Activated T-helper 17 cell treated with anti-CD3 and anti-CD28 coated beads, Interleukin-2, amount 50 U/mL, for 72 hours (primary cell): ENCODE data around the gene EEF1AKMT3. TPM values are rescaled to one million over a fixed set of nuclear protein-coding genes. Genes with fewer than 3 reads are reported as not detected.
A peak's percentile ranks its signal among the peaks of the same experiment; 100 is the strongest.
"Not testable (repeated sequence)": the region's sequence is repeated elsewhere in the genome, so short reads cannot be mapped to it uniquely, and the experiment has no call there.

Experiments used
- ATAC-seq: fragments of 150-1000 bp; cut with Tn5 transposase; replicated peaks from 2 replicates; pipeline ENCODE4 v1.10.0; 2021; ENCODE audit warnings: mild to moderate bottlenecking, moderate library complexity
- H3K27ac Mint-ChIP-seq: one replicate; pipeline ENCODE4 v1.8.0; 2022; ENCODE audit warnings: mixed read lengths
- H3K27me3 Mint-ChIP-seq: one replicate; pipeline ENCODE4 v1.8.0; 2022; ENCODE audit warnings: mixed read lengths
- H3K36me3 Mint-ChIP-seq: one replicate; pipeline ENCODE4 v1.8.0; 2022; ENCODE audit warnings: low read depth, mild to moderate bottlenecking, mixed read lengths
- H3K4me1 Mint-ChIP-seq: one replicate; pipeline ENCODE4 v1.8.0; 2022; ENCODE audit warnings: mixed read lengths
- H3K4me3 Mint-ChIP-seq: one replicate; pipeline ENCODE4 v1.8.0; 2022; ENCODE audit warnings: mild to moderate bottlenecking, mixed read lengths
- H3K9me3 Mint-ChIP-seq: one replicate; pipeline ENCODE4 v1.8.0; 2022; ENCODE audit warnings: mixed read lengths
- total RNA-seq, 2 donors: library from RNA; stranded (reverse); gene quantifications; one replicate each; pipeline ENCODE4 v1.2.3, GENCODE V29; 2022

The EEF1AKMT3 gene
- total RNA-seq, 2 donors from 2014 or later: 5.4 to 11.5 TPM

- H3K27me3 Mint-ChIP-seq: no peaks in the 10 kb centered on the region
- H3K36me3 Mint-ChIP-seq: peaks cover 80% of the 10 kb centered on the region
- H3K27ac Mint-ChIP-seq: peak overlapping the region; percentile 67
- H3K9me3 Mint-ChIP-seq: no peaks in the 10 kb centered on the region
- peak overlapping the region; percentile 93 for H3K4me3 Mint-ChIP-seq
- H3K4me1 Mint-ChIP-seq: peaks cover 19% of the 10 kb centered on the region
- no peak for ATAC-seq
These were observed 8.3 kb upstream of the EEF1AKMT3 start for GRCh38 chr12:57763881-57764661.

GRCh38 chr12:57764662-57765002 lies 7.8 kb upstream of the EEF1AKMT3 start:
- peak overlapping the region; percentile 93 for H3K4me3 Mint-ChIP-seq
- no peaks in the 10 kb centered on the region for H3K9me3 Mint-ChIP-seq
- peak overlapping the region; percentile 67 for H3K27ac Mint-ChIP-seq
- peaks cover 14% of the 10 kb centered on the region for H3K4me1 Mint-ChIP-seq
- no peaks in the 10 kb centered on the region for H3K27me3 Mint-ChIP-seq
- peak; percentile 22 for ATAC-seq
- H3K36me3 Mint-ChIP-seq: peaks cover 81% of the 10 kb centered on the region

- ATAC-seq: peak; percentile 80
- peaks cover 81% of the 10 kb centered on the region for H3K36me3 Mint-ChIP-seq
- H3K4me3 Mint-ChIP-seq: peak overlapping the region; percentile 93
- no peaks in the 10 kb centered on the region for H3K27me3 Mint-ChIP-seq
- peak overlapping the region; percentile 67 for H3K27ac Mint-ChIP-seq
- H3K4me1 Mint-ChIP-seq: peaks cover 15% of the 10 kb centered on the region
- H3K9me3 Mint-ChIP-seq: no peaks in the 10 kb centered on the region
These were observed 7.3 kb upstream of the EEF1AKMT3 start for GRCh38 chr12:57765003-57765697.

GRCh38 chr12:57765698-57766463 lies 6.5 kb upstream of the EEF1AKMT3 start:
- no peaks in the 10 kb centered on the region for H3K27me3 Mint-ChIP-seq
- H3K4me3 Mint-ChIP-seq: peak overlapping the region; percentile 93
- peaks cover 23% of the 10 kb centered on the region for H3K4me1 Mint-ChIP-seq
- ATAC-seq: peak; percentile 30
- H3K9me3 Mint-ChIP-seq: no peaks in the 10 kb centered on the region
- H3K27ac Mint-ChIP-seq: peak overlapping the region; percentile 67
- peaks cover 81% of the 10 kb centered on the region for H3K36me3 Mint-ChIP-seq

- Mint-ChIP-seq H3K27me3 (no peaks in the 10 kb centered on the region), H3K4me3 (peak within 1 kb of the TSS; percentile 93), H3K36me3 (peaks cover 80% of the 10 kb centered on the region), H3K9me3 (no peaks in the 10 kb centered on the region), H3K4me1 (peaks cover 30% of the 10 kb centered on the region), H3K27ac (peak within 1 kb of the TSS; percentile 25)
- ATAC-seq: peak; percentile 20
These were observed 5.7 kb upstream of the EEF1AKMT3 start, which contains the start of gene CYP27B1 for GRCh38 chr12:57766464-57767304. TSS of gene CYP27B1 (minus strand) at chr12:57767078. CDS start at chr12:57767041, 37 bp downstream.

- Mint-ChIP-seq H3K27me3 (no peaks in the 10 kb centered on the region), H3K4me3 (peak overlapping the region; percentile 93), H3K27ac (no peak overlapping the region), H3K36me3 (peaks cover 80% of the 10 kb centered on the region), H3K9me3 (no peaks in the 10 kb centered on the region), H3K4me1 (peaks cover 32% of the 10 kb centered on the region)
- no peak for ATAC-seq
These were observed 5.1 kb upstream of the EEF1AKMT3 start for GRCh38 chr12:57767305-57767698.

- no peak for ATAC-seq
- Mint-ChIP-seq H3K27me3 (no peaks in the 10 kb centered on the region), H3K27ac (no peak overlapping the region), H3K4me1 (peaks cover 32% of the 10 kb centered on the region), H3K36me3 (peaks cover 75% of the 10 kb centered on the region), H3K9me3 (no peaks in the 10 kb centered on the region), H3K4me3 (peak overlapping the region; percentile 93)
These were observed 4.5 kb upstream of the EEF1AKMT3 start for GRCh38 chr12:57767876-57768275.

- Mint-ChIP-seq H3K4me3 (peak overlapping the region; percentile 95), H3K27me3 (no peaks in the 10 kb centered on the region)
These were observed 2.8 kb upstream of the EEF1AKMT3 start for GRCh38 chr12:57769594-57769993.

GRCh38 chr12:57770734-57771133 lies 1.7 kb upstream of the EEF1AKMT3 start:
- ATAC-seq: no peak
- Mint-ChIP-seq H3K36me3 (peaks cover 60% of the 10 kb centered on the region), H3K27ac (peak overlapping the region; percentile 96), H3K4me3 (peak overlapping the region; percentile 95), H3K27me3 (no peaks in the 10 kb centered on the region), H3K4me1 (peaks cover 25% of the 10 kb centered on the region), H3K9me3 (no peaks in the 10 kb centered on the region)

More at GRCh38 chr12:57769594-57769993, 2.8 kb upstream of the EEF1AKMT3 start:
- Mint-ChIP-seq H3K4me1 (peaks cover 23% of the 10 kb centered on the region), H3K9me3 (no peaks in the 10 kb centered on the region), H3K27ac (peak overlapping the region; percentile 7), H3K36me3 (peaks cover 63% of the 10 kb centered on the region)
- ATAC-seq: no peak

- no peaks in the 10 kb centered on the region for H3K27me3 Mint-ChIP-seq
- ATAC-seq: peak; percentile 78
- peaks cover 64% of the 10 kb centered on the region for H3K36me3 Mint-ChIP-seq
- peak overlapping the region; percentile 96 for H3K27ac Mint-ChIP-seq
- peaks cover 30% of the 10 kb centered on the region for H3K4me1 Mint-ChIP-seq
- peak overlapping the region; percentile 95 for H3K4me3 Mint-ChIP-seq
- no peaks in the 10 kb centered on the region for H3K9me3 Mint-ChIP-seq
These were observed 1.1 kb upstream of the EEF1AKMT3 start for GRCh38 chr12:57771236-57771872.

- Mint-ChIP-seq H3K4me1 (peaks cover 30% of the 10 kb centered on the region), H3K4me3 (peak within 1 kb of the TSS; percentile 95), H3K27ac (peak within 1 kb of the TSS; percentile 96), H3K9me3 (no peaks in the 10 kb centered on the region), H3K36me3 (peaks cover 64% of the 10 kb centered on the region), H3K27me3 (no peaks in the 10 kb centered on the region)
- peak; percentile 91 for ATAC-seq
These were observed 463 bp upstream of the EEF1AKMT3 start, which contains the start of gene METTL1 for GRCh38 chr12:57771873-57772428. TSS of gene METTL1 (minus strand) at chr12:57772105. CDS start at chr12:57772083, 22 bp downstream.

- H3K36me3 Mint-ChIP-seq: peaks cover 40% of the 10 kb centered on the region
- peaks cover 33% of the 10 kb centered on the region for H3K4me1 Mint-ChIP-seq
- not testable (repeated sequence) for H3K9me3 Mint-ChIP-seq, H3K27me3 Mint-ChIP-seq, H3K27ac Mint-ChIP-seq, ATAC-seq
- H3K4me3 Mint-ChIP-seq: peak overlapping the region; percentile 95
These were observed 2.2 kb downstream of the EEF1AKMT3 start for GRCh38 chr12:57774634-57775033.

- Mint-ChIP-seq H3K9me3 (no peaks in the 10 kb centered on the region), H3K4me3 (no peak overlapping the region), H3K36me3 (peaks cover 36% of the 10 kb centered on the region), H3K4me1 (peaks cover 32% of the 10 kb centered on the region), H3K27ac (no peak overlapping the region), H3K27me3 (no peaks in the 10 kb centered on the region)
- no peak for ATAC-seq
These were observed 2.6 kb downstream of the EEF1AKMT3 start for GRCh38 chr12:57775044-57775443.
